HG02763 (cell line): ENCODE data around the gene MACROD1.
"Not testable (repeated sequence)": the region's sequence is repeated elsewhere in the genome, so short reads cannot be mapped to it uniquely, and the experiment has no call there.

Experiments used
- ATAC-seq: cut with Tn5 transposase; IDR thresholded peaks from one replicate; pipeline ENCODE4 v1.9.1; 2021; ENCODE audit warnings: mild to moderate bottlenecking, moderate library complexity; ENCODE audit not compliant: unreplicated experiment

The MACROD1 gene

DNA sequence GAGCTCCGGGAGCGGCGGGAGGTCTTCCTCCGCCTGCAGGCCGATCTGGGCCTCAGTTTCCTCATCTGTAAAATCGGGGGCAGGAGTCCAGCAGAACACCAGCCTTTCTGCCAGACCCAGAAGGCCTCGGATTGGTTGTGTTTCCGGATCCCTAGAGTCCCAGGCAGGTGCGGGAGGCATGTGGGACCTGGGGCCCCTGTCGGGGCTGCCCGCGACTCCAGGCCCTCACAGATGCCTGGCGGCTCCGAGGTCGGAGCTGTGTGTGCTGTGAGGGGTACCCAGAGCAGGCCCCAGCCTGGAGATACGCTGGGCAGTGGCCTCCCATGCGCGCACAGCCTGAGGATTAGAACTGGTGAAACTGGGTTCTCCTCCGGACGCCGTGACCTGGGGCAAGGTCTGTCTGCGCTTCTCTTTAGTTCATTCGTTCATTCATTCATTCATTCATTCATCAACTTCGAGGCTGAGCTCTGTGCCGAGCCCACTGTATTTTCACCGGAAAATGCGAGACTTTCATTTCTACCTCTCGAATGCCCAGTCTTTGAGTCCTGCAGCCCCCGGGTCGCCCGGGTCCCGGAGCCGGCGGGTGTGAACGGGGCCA is 105.6 kb downstream of the MACROD1 start:
- ATAC-seq: no peak

DNA sequence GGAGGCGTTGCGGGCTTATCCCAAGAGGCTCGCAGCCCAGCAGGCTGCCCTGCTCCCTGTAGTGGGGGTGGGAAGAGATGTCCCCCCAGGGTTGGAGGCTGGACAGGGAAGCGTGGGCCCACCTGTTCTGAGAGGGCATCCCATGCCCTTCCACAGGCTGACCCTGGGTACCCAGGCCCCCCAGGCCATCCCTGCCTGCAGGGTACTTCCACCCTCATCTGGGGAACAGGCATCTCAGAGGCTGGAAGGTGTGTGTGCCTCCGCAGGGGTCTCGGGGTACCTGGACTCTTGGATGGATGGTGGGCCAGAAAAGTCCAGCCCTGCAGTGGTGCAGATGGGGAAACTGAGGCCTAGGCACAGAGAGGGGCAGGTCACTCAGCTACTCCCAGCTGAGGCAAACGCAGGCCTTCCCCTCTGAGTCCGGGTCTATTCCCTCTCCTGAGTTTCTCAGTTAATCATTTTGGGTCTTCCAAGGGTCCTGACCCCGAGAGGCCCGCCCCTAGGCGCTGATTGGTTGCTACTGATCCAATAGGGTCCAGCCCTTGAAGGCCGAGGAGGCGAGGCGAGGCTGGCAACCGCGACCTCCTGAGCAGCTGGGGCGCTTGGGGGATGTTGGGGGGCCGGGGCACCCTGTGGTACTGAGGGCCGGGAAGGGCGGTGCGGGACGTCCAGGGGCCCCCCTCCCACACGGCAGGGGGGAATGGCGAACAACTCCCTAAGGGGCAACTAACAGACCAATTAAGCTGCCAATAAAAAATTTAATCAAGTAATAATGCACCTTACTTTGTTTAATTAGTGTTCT is 106.4 kb downstream of the MACROD1 start:
- ATAC-seq: no peak

DNA sequence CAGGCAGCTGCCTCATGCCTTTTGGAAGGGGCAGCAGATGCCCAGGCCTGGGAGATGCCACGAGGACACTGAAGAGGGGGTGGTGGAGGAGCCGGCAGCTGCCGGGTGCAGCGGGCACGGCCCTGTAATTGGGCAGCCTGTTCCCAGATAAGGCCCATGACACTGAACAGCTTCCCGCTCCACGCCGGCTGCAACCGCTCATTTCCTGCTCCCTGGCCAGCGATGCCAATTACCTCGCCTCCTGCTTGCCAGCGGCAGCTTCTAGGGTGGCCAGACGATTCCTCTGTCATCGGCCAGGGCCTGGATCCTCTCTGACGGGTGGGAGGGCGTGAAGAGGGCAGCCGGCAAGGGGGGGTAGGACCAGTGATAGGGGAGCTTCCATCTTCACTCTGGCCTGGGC is 107.4 kb downstream of the MACROD1 start:
- ATAC-seq: no peak

DNA sequence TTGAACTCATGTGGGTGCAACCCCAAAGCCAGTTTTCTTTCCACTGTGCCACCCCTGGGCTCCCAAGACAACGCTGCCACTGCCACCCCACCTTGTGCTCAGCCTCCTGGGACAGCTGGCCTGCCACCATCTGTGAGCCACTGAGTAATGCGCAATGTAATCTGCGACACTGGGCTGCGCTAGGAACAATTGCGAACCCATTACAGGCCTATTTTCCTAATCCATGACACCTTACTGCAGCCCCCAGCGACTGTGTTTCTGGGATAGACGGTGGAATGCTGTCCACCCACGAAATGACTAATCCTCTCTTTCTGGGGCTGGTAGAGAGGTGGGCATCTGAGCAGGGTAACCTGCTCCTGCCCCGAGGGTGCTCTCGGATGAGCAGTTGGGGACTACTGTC is 108.0 kb downstream of the MACROD1 start:
- ATAC-seq: no peak

DNA sequence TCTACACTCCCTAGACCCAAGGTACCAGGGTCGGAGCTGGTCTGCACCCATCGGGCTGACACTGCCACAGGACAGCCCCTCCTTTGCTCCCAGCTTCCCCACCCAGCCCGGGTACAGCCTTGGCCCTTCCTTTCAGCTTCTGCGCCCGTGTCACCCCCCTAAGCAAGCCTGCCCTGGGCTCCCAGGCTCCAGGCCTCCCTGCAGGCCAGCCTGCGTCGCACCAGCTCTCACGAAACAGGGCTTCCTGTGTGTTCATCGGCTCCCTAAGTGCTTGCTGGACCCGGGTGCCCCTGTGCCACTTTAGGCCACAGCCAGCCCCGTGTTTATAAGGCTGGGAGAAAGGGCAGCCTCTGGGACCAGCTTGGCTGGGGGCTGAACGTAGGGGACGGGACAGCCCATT is 109.1 kb downstream of the MACROD1 start:
- no peak for ATAC-seq

DNA sequence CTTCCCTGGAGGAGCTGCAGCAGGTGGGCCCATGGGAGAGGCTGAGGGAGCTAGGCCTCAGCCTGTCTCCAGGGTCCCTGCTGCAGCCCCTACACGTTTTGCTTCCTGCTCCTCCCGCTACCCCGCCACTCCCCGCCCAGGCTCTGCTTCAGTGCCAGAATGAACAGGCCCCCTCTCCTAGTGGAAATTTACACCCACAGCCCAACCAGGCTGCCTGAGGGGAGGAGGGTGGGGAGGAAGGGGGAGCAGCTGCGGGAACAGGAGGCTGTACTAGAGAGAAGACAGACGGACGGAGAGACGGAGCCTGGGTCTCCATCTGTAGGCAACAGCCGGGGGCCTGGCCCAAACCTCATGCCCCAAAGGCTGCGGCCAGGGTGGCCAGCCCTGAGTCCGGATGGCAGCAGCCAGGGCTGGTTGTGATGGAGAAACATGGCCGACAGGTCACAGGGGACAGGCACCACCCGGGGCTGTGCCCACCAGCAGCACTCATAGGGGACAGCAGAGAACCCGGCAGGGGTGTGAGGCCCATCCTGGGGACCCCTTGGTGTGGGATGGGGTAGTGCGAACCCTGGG is 109.6 kb downstream of the MACROD1 start:
- no peak for ATAC-seq

DNA sequence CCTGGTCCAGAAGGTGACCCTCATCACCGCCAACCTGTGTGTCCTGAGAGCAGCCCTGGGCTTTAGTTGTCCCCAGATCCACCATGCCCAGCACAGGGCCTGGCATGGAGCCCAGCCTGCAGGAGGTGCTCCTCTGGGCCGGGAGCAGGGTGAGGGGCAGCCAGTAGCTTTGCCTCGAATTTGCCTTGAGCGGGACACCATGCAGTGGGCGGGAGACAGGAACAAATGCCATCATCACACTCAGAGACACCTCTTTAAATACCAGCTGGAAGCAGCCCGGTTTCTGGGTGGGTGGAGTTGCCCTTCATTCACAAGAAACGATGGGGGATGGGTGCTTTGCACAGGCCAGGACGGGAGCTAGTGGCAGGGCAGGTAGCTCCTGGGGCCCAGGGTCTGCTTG is 110.8 kb downstream of the MACROD1 start:
- ATAC-seq: no peak

DNA sequence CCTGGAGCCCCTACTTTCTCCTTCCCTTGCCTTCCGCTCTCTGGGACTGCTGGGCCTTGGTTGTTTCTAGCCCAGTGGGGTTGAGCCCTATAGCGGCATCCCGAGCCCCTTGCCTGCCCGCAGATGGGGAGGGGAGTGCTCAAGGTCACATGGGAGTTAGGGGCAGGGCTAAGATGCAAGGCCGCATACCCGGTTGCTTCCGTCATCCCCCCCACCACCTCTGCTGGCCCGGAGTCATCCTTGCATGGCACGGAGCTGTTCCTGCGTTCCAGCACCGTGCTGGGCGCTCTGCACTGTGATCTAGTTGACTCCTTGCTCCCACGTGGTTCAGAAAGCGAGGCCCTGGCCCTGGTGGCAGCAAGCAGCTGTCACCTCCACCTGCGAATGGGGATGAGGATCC is 112.2 kb downstream of the MACROD1 start:
- no peak for ATAC-seq

DNA sequence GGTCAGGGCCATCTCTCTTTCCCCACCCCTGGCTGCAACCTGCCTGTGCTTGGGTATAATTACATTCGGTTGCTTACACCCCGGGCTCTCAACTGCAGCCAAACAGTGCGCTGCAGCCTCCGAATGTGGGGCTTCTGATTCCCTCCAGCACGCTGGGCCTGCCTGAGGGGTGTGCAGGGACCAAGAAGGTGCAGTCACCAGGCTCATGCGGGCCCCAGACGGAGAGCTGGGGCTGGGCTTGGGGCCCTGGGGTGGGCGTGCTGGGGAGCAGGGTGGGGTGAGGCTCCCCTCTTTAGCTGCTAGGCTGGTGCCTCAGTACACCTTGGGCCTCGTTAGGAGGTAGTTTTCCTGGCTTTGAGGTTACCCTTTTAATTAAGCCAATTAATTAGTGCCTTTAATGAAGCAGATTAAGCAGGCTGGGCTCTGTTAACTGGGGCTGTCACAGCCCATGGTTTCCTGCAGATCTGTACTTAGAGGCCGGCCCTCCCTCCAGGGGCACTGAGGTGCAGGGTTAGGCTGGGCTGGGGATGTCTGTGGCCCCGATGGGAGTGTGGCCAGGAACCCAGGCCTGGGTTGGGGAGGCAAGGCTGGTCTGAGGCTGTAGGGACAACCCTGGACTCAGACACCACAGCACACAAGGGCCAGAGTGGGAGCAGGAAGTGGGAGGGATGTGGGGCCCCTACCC is 112.8 kb downstream of the MACROD1 start:
- no peak for ATAC-seq

DNA sequence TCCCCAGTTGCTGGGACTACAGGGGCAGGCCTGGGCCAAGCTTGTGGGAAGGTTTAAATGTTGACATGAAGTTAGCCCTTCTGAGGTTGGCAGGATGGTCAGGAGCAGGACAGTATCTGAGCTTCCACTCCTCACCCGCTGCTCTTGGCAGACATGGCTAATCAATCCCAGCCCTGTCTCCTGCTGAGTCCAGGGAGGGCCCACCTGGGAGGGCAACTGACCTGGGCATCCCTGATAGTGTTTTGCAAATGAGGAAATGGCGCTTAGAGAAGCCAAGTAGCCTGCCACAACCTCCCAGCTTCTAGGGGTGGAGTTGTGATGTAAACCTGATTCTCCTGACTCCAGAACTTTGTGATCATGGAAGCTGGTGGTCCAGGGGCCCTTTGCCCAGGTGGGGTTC is 113.5 kb downstream of the MACROD1 start:
- no peak for ATAC-seq

DNA sequence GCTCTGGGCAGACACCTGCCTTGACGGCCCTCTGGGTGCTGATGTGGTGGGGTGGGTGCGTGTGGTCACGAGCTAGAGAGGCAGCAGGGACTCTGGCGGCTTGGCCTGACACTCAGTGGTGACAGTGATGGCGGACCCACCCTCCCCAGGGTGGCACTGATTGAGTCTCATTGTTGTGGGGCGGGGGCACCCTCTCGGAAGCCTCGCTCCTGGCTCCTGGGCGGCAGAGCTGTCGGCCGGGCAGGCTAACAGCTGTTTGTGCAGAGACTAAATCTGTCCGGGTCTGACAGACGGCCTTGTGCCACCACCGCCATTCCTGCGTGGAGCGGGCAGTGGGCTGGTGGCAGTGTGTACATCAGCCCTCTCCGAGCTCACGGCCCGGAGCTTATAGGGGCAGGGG is 114.6 kb downstream of the MACROD1 start:
- ATAC-seq: no peak

DNA sequence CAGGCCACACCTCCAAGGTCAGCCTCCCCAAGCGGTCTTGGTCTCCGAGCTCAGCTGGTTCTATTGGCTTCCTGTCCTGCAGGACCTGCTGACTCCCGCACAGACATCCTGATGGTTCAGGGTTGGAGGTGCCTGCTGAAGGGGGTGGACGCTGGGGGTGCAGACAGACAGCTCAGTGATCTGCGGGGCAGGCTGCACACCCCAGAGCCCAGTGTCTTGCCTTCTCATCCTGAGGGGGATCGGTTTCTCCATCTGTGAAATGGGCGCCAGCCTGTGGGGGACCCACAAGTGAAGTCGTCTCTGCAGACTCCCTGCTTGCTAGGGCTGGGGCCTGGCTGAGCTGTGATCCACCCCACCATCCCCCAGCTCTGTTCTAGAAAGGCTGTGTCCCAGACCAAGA is 116.4 kb downstream of the MACROD1 start:
- no peak for ATAC-seq

DNA sequence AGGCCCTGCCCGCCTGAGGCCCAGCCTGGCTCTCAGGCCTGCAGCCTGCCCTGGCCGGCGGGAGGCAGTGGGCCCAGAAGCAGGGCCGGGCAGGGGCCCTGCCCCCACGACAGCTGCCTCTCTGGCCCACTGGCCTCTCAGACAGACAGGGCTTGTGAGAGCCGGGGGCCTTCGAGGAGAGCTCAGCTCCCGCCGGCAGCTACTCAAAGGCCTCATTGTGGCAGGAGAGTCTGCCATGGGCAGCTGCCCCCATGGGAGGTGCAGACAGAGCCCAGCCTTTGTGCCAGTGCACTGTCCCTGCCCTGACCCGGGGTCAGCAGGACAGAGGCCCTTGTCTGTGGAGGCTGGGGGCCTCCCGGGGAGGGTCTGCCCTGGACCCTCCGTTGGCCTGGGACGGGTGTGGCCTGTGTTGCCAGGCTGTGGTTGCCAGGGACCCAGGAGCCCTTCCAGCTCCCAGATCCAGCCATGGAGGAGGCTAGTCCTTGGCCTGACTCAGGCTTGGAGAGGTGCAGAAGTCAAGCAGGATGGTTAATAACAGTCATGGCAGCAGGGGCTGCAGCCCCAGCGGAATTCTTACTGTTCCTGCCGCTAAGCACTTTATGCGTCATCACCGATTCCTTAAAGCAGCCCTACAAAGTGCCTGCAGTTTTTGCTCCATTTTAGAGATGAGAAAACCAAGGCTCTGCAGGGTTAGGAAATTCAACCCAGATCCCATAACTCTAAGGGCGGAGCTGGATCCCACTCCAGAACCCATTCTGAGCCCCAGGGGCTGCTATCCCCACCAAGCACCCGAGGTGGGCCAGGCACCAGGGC is 117.7 kb downstream of the MACROD1 start:
- ATAC-seq: no peak

DNA sequence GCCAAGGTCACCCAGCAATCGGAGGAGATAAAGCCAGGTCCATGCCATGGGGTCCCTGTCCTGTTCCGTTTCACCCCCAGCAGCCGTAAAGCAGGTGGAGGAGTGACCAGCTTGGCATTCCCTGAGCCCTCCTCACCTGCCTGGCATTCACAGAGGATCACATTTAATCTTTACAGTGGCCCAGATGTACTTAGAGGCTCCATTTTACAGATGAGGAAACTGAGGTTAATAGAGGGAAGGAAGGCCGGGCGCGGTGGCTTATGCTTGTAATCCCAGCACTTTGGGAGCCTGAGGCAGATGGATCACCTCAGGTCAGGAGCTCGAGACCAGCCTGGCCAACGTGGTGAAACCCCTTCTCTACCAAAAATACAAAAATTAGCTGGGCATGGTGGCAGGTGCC is 118.5 kb downstream of the MACROD1 start:
- not testable (repeated sequence) for ATAC-seq

DNA sequence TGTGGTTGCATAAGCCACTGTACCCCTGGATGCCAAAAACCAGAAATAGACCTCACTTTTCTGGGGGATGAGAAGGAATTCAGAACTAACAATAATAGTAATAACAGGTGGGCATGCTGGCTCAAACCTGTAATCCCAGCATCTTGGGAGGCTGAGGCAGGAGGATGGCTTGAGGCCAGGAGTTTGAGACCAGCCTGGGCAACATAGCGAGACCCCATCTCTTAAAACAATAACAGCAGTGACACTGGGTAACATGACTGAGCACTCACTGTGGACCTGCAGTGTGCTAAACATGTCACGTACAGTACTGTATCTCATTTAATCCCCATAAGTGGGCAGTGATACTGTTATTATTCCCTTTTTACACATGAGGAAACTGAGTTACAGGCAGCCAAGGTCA is 120.2 kb downstream of the MACROD1 start:
- no peak for ATAC-seq

DNA sequence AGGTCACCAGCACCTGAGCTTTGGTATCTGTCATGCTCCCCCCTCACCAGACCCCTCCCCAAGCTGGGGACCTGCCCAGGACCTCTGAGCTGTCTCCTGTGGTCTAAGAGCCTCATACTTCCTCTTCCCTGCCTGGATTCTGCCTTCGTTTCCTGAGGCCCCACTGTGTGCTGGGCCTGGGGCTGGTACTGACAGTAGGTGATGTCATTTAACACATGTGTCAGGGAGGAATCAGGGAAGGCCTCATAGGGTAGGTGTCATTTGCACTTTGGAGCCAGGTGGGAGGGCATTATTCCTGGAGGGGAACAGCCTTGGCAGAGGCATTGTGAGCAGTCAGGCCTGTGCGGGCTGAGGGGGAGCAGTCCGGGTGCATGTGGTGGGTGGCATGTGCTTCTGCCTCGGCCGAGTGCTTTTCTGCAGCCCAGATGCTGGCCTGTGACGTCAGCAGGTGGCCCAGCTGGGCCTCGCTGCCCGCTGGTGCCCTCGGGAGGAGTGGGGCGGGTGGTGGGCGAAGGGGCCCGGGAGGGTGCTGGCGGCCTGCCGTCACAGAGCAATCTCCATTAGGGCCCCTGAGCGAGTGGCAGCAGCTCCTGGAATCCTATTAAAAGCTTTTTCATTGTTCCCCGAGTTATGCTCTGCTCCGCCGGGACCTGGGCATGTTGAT is 121.1 kb downstream of the MACROD1 start:
- no peak for ATAC-seq

DNA sequence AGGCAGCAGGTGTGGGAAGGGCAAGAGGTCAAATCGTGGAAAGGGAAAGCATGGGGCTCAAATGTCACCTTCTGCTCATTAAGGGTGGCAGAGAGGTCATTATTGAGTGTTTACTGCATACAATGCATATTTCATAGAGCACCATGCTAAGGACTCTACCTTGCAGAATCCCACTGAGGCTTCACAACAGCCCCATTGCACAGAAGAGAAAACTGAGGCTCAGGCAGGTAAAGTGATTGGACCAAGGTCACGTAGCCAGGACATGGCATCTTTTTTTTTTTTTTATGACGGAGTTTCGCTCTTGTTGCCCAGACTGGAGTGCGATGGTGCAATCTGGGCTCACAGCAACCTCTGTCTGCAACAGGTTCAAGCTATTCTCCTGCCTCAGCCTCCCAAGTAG is 122.4 kb downstream of the MACROD1 start:
- no peak for ATAC-seq

DNA sequence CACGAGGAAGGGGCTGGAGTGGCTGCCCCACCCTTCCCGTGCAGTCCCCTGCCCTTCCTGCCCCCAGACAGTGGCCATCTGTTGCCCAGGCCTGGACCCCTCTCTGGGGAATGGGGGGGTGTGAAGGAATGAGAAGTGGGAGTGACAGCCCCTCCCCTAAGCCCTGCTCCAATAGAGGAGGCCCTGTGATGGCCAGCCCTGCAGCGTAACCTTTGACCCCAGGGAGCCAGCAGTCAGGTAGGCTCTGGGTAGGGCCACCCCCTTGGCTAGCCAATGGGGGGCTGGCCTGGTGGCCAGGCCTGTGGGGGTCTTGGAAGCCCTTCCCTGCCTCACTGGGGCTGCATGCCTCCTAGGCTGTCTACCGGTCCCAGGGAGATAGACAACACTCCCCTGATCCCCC is 123.6 kb downstream of the MACROD1 start:
- no peak for ATAC-seq

DNA sequence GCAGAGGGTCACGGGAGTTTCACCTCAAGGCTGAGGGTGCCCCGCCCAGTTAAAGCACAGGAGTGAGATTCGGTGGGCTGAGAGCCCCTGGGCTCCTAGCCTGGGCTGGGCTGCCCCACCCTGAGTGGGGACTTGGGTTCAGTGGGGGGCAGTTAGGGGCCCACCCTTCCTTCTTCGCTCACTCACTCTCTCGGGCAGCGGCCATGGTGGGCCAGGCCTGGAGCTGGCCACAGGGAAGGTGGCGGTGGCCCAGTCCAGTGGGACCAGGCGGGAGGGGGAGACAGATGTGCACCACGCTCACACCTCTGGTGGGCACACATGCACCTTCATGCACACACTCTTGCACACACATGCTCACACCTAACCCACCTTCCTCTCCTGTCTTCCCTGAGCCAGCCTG is 124.1 kb downstream of the MACROD1 start:
- no peak for ATAC-seq

DNA sequence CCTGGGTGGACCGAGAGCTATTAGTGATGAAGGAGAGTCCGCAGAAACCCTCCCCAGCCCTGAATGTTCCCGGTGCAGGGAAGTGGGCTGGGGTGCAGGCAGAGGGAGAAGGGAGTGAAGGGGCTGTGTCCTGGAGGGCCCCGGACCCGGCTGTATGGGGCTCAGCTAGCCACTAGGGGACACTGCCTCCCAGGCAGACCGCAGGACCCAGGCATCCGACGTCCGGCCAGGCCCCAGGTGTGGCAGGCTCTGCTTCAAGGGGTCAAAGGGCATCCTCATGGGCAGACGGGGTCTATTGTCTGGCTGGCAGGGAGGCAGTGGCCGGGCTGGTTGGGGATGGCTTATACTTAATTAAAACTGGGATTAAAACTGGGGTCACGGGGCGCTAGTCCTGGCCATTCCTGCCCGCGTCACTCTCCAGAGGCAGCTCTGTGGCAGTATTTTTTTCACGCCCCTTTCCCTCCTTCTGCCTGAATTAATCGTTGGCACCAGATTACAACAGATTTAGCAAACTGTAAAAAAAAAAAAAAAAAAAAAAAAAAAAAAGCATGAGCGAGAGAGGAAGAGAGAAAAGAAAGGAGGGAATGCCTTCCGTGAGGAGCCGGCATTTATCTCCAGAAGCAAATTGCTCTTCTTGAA is 125.1 kb downstream of the MACROD1 start:
- ATAC-seq: no peak
